Right ventricle myocardium inferior (tissue), 1 donor: ENCODE measurements around the gene SYPL2. TPM values are rescaled to one million over a fixed set of nuclear protein-coding genes. Genes with fewer than 3 reads are reported as not detected.
"Not testable (repeated sequence)": the region's sequence is repeated elsewhere in the genome, so short reads cannot be mapped to it uniquely, and the experiment has no call there.

Experiments used
- ATAC-seq: fragments of 200-7000 bp; cut with Tn5 transposase; one replicate; pipeline ENCODE4 v1.9.1; 2020; ENCODE audit warnings: mild to moderate bottlenecking, moderate library complexity
- DNase-seq: peaks from one replicate; pipeline ENCODE4 v3.0.0; 2021; ENCODE audit errors: missing footprints
- intact Hi-C: fragments of 100-400 bp; cut with DNase I; formaldehyde crosslinking; loops from one replicate; pipeline ENCODE4 v1.11.0; 2022
- total RNA-seq: library from RNA; stranded (reverse); fragmentation: NEBNext Ultra II Directional; extraction: Animal tissue kit (Norgen Biotek cat#: 25700); gene quantifications from one replicate; pipeline ENCODE4 v1.2.1, GENCODE V29; 2021
- donor health status: DM: no; HTN: yes; CAD: no; lungs with severe emphysema.

SYPL2 gene
- total RNA-seq, 1 donor from 2014 or later, result 33.0 TPM

DNA sequence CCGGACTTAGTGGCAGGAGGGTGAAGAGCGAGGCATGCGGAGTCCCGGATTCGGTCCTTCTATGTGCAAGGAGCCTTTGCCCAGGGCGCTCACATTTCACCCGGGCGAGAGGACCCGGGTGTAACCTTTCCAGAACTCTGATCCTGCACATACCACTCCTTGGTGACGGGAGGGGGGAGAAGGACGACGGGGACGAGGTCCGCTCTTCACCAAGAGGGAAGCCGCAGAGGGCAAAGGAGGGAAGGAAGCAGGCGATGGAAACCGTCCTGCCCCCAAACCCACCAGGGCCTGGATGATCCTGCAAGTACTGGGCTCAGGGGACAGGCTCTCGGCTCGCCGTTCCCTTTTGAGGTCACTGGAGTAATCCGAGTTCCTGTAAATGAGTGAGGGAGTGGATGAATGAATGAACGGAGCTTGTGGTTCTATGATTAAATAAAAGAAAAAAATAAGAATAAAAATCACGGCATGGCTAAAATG lies 993 bp downstream of the SYPL2 start:
- no peak for DNase-seq
- intact Hi-C loops, result no loop called here
- peak; percentile 62 for ATAC-seq

DNA sequence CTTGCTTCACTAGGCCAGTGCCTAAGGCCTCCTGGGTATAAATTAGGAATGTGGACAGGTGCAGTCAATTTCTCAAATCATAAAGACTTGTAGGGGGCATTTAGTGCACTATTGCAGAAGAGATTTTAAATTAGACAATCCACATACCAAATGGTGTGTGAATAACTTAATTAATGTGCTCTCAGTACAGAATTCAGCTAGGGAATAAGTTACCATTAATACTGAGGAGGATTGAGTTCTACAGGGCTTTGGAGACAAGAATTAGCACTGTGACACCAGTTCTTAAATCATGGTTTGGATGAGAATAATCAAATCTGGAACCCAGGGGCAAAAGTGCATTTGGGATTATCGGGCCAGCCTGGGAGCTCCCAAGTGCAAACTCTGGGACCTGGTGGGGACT lies 1.7 kb downstream of the SYPL2 start:
- ATAC-seq, result no peak
- intact Hi-C loops, result no loop called here
- DNase-seq, result no peak

DNA sequence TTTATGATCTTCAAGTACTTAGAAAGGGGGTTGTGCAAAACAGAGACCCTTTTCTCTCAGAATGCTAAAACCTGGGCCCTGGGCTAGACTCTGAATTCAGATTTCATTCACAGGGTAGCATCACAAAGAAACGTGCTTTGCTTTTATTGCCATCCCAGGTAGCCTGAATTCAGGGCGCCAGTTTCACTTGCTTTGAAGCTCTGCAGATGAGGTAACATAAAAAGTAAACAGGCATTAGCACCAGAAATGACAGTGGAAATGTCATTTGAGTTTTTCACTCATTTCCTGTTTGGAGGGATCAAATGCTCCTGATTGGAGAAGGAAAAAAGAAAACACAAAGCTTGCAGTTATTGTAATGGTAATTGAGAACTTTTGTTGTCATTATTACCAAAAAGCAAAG lies 2.6 kb downstream of the SYPL2 start:
- intact Hi-C loops, result no loop called here
- no peak for ATAC-seq
- no peak for DNase-seq

DNA sequence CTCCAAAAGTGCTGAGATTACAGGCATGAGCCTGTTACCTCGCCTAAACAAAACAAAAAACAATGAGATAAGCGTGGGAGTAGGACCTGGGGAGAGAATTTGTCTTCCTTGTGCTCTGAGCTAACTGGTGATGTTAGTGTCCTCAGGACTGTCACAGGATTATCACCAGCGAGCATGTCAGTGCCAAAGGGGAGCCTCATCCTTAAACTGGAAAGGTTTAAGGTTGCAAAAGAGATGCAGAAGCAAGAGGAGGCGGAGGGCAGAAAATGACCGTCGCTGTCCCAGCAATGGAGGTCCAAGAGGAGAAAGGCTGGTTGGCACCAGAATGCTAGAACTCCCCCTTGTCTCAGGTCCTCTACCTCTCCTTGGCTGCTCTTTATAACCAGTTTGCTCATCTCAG lies 3.9 kb downstream of the SYPL2 start:
- ATAC-seq, result no peak
- DNase-seq, result no peak
- intact Hi-C loops, result no loop called here

DNA sequence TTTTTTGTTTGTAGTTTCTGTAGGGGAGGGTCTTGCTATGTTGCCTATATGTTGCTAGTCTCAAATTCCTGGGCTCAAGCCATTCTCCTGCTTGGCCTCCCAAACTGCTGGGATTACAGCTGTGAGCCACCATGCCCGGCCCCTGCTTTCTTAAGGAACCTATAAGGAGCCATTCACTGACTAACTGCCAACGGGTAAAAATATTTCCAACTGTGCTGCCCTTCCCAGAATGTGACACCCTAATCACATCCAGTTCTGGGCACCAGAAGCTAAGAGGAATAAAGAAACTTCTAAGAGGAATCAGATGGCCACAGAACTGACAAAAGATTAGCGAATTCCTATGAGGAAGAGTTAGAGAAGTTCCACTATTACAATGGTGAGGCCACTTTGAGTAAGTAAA lies 6.4 kb downstream of the SYPL2 start:
- intact Hi-C loops, result no loop called here
- DNase-seq, result no peak
- no peak for ATAC-seq

DNA sequence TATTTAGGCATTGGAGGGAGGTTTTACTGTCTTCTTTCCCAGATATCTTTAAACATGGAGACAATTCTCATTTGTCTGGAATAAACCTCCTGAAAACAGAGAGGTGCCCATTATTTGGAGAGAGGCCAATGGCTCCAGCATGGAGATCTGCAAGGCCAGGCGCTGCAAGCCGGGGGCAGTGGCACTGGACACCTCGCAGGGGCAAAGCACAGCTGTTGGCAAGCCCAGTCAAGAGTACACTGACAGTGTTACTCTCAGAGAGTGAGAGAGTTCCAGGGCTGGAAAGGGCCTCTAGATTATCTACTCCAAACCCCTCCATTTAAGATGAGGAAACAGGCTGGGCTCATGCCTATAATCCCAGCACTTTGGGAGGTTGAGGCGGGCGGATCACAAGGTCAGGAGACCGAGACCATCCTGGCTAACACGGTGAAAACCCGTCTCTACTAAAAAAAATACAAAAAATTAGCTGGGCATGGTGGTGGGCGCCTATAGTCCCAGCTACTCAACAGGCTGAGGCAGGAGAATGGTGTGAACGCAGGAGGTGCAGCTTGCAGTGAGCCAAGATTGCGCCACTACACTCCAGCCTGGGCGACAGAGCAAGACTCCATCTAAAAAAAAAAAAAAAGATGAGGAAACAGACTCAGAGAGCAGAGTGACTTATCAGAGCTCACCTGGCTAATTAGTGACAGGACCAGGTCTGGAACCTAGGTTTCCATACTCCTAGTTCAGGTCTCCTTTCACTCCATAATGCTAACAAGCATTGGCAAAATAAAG lies 7.1 kb downstream of the SYPL2 start:
- peak; percentile 38 for ATAC-seq
- intact Hi-C loops, DNase-seq: not testable (repeated sequence)

DNA sequence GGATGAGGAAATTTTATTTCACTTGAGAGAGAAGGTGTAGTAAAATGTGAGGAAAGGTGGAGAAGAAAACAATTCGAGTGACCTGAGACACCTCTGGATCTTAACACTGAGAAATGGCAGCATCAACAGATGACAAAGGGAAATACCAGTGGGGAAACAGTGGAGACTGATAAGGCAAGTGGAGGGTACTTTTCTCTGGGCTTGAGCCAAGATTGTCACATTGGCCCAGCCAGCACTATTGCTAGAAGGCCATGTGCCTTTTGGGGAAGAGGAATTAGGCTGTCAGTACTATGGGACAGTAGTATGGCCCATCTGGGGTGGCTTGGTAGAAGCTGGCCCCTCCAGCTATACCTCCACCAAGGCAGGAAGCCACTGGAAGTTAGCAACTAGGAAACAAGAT lies 8.4 kb downstream of the SYPL2 start:
- ATAC-seq (peak; percentile 45), DNase-seq (no peak)
- intact Hi-C loops, result no loop called here

DNA sequence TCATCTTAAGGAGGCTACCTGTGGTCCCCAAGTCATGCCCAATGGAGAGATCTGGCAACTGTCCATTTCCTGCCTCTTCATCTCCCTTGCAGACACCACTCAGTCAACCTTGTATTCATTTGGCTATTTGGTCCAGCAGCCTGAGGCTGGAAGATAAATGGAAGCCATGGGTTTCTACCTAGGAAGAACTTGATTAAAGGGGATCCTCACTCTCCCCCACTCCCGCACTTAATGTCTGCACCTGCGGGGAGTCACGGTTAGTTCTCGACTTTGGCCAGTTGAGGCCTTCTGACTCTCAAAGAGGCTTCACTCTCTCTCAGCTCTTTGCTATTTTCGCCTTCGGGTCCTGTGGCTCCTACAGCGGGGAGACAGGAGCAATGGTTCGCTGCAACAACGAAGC lies 8.9 kb downstream of the SYPL2 start:
- intact Hi-C loops, result no loop called here
- DNase-seq, result no peak
- ATAC-seq, result no peak

DNA sequence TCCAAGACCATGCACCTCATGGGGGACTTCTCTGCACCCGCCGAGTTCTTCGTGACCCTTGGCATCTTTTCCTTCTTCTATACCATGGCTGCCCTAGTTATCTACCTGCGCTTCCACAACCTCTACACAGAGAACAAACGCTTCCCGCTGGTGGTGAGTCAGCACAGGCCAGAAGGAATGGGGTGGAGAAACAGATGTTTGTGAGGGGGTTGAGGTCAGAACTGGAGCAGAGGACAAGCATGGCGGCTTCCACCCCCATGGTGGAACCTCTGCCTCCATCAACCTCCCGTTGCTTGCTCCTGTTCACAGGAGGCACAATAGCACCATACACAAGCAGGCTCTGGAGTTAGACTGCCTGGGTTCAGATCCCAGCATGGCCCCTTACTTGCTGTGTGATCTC lies 10.5 kb downstream of the SYPL2 start:
- no peak for DNase-seq
- ATAC-seq, result no peak
- intact Hi-C loops, result no loop called here

DNA sequence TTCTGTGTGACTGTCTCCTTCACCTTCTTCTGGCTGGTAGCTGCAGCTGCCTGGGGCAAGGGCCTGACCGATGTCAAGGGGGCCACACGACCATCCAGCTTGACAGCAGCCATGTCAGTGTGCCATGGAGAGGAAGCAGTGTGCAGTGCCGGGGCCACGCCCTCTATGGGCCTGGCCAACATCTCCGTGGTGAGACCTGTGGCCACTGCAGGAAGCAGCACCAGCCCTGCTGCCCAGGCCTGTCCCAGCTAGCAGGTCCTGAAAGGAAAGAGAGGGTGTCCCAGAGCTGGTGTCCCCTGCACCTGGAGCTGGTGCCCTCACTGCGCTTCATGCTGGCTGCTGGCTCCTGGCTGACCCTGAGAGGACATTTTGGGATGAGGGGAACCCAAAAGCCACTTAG lies 11.5 kb downstream of the SYPL2 start:
- no peak for DNase-seq
- intact Hi-C loops, result no loop called here
- ATAC-seq, result no peak

DNA sequence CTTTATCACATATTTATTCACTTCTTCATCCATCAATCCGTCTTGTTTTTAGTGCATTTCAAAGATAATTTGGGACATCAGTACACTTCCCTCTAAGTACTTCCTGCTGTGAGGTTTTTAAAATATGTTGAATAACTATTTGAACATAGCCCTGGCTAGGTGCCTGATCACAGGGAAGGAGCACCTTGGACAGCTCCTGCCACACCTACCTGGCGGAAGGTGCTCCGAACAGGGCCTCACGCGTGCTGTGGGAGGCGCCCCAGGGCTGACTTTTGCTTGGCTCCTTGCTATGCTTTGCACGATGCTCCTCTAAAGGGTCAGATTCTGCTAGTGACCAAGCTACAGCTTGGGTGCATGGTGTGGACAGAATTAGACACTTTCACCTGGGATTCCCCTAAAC lies 12.5 kb downstream of the SYPL2 start:
- intact Hi-C loops, result no loop called here
- ATAC-seq, result no peak
- DNase-seq, result no peak

DNA sequence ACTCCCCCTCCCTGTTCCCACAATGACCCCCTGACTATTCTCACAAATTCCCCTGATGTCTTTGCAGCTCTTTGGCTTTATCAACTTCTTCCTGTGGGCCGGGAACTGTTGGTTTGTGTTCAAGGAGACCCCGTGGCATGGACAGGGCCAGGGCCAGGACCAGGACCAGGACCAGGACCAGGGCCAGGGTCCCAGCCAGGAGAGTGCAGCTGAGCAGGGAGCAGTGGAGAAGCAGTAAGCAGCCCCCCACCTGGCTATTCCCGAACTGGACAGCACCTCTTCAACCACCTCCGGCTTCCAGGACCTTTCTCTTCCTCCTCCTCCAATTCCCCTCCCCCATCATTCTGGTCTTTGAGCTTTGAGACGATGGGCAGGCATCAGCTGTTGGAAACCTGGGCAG lies 13.0 kb downstream of the SYPL2 start:
- intact Hi-C loops, result no loop called here
- no peak for DNase-seq
- ATAC-seq, result no peak

DNA sequence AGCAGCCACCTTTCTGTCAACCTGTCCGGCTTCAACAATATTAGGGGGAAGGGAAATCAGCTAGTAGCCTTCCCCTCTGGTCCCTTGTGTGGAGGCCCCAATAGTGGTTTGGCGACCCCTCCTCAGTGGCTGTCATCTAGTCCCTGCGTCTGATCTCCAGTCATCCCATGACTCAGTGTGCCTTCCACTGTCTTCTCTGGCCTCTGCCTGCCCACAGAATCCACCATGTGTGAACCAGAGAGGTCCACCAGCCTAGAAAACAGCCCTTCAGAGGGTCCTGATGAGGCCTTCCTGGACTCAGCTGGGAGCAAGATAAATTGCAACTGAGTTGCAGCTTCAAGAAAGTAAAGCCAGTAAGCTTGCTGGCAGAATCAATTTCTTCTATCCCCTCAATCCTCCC lies 13.6 kb downstream of the SYPL2 start:
- DNase-seq (no peak), ATAC-seq (no peak)
- intact Hi-C loops, result loop anchor here (5.0 kb wide), 1 partner anchor 53 kb away; the partner anchor contains the start of gene PSMA5

DNA sequence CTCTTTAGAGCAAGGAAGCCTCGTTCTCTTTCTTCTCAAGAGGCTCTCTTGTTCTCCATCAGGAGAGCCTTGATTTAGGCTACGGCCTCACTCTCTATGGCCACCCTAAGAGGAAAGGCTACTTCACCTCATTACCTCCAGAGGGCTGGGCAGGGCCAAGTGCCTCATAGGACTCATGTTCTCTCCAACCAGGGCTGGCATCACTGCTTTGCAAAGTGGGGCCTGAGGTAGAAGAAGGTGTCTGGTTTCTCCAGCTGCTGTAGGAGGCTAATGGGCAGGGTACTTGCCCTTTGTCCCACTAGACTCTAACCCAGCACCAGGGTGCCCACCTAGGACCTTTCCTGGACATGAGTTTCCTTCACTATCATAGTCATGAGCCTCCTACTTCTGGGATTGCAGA lies 15.3 kb downstream of the SYPL2 start:
- ATAC-seq, result no peak
- intact Hi-C loops, result loop anchor here (5.0 kb wide), 1 partner anchor 54 kb away; the partner anchor contains the start of gene PSMA5
- no peak for DNase-seq

DNA sequence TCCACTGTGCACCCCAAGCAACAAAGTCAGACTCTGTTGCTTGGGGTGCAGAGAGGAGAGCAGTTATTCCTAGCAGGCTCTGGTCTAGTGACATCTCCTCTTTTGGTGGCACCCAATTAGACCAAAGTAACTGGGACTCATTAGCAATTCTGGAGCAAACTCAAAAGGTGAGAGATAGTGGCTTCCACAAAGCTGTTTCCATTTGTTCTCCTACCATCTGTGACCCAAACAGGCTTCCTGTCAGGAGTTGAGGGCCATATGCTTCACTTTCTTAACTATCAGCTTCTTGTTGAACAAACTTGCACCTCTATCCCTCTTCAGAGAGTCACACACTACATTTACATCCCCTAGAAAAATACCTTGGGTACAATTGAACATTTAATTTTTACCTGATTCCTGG lies 15.9 kb downstream of the SYPL2 start:
- ATAC-seq (no peak), DNase-seq (no peak)
- intact Hi-C loops, result loop anchor here (5.0 kb wide), 1 partner anchor 55 kb away; the partner anchor contains the start of gene PSMA5

DNA sequence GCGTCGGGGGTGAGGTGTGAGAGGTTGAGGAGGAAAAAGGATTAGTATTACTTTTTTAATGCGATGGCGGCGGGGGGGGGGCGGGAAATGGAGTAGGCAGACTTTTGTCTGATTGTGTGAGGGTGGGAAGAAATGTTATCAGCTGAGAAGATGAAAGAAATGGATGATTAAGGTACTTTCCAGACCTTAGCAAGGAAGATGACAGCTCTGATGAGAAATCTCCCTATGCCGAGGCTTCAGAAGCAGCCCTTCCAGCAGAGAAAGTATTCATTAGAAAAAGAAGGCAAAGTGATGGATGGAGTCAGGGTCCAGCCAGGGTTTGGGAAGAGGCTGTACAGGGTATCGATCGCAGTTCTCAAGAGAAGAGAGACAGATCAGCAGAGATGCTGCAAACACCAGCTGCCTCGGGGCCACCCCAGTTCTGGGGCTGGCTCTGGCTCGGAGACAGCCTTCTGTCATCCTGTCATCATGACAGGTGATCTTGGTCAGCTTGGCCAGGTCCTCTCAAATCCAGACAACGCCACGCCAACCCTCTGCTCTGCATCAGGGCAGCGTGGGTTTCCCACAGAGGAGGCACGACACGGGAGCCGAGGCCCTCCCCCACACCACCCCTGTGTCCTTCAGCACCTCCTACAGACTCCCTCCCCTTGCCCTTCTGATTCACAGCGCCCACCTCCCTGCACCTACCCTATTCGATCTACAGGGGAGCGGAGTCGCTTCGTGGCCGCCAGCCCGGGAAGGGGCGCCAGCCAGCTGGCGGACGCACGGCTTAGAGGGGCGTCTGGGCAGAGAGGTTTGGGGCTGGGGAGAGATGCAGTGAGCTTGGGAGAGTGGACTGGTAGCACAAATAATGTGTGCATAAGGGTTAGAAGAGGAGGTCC lies 16.7 kb downstream of the SYPL2 start:
- no peak for DNase-seq
- intact Hi-C loops, result loop anchor here (5.0 kb wide), 1 partner anchor 56 kb away; the partner anchor contains the start of gene PSMA5
- ATAC-seq, result peak; percentile 21

DNA sequence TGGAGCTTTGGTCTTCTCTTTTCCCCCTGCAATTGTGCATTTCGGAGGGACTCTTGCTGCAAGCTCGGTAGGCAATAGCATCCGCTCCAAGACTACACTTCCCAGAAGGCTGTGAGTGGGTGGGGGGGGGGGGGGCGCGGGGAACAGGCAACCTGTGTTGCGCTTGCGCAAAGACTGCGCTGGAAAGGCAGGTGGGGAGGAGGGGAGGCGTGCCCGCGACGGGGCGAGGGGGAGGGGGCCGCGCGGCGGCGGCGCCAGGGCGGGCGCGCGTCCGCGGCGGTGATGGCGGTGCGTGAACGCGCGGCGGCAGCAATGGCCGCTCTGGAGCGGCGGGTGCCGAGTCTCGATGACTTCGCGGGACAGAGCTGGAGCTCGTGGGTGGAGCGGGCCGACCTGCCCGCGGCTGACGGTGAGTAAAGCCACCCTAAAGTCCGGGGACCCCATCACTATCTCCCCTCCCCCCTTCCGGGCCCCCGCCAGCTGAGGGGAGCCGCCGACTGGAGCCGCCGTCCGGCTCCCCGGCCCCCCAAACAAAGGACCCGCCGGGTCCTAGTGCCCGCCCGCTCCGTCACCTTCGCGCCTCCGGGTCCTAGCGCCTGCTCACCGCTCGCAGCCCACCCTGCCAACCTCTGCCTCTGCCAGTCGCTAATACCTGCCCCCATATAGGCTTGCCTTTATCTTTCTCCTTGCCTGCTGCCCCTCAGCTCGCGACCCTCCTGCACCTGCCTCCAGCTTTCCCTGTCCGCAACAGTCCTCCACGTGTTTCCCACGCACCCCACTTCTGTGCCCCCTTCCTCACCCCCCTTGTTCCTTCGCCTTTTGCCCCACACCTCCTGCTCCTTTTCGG lies 17.5 kb downstream of the SYPL2 start, which contains the start of gene ATXN7L2:
Gene ATXN7L2, plus strand, starts transcription at position 234 of the 847 bp plus-strand sequence. Its CDS starts 49 bp downstream, at position 283.
- DNase-seq (peak; percentile 95), ATAC-seq (peak; percentile 91)
- intact Hi-C loops, result loop anchor here (5.0 kb wide), 1 partner anchor 57 kb away; the partner anchor contains the start of gene PSMA5

DNA sequence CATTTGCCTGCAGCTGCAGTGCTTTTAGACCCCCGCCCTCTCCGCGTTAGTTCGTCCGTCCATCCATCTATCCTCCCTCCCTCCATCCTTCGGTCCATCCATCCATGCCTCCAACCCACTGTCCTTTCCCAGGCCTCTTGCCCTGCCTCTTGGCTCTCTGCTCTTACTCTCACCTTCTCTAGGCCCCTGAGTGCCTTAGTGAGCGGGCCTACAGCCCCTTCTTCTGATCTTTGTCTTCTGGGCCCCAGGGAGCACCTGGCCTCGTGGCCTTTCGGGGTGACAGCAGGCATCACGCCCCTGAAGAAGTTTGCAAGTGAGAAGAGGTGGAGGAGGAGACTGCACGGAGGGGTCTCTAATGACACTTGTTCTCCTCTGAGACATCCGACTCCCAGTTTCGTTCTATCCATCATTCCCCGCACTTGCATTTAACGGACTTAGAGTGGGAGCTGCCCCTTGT lies 18.2 kb downstream of the SYPL2 start:
- intact Hi-C loops, result loop anchor here (5.0 kb wide), 1 partner anchor 57 kb away; the partner anchor contains the start of gene PSMA5
- ATAC-seq (no peak), DNase-seq (no peak)
